NK-92 treated with Interleukin-12 subunit alpha and Interleukin-12 subunit beta, amount 100 ng/mL, for 24 hours (cell line): ENCODE results near the gene RHOBTB3.
"Not testable (repeated sequence)": the region's sequence is repeated elsewhere in the genome, so short reads cannot be mapped to it uniquely, and the experiment has no call there.

ENCODE experiments used
- DNase-seq: peaks from one replicate; lab custom pipeline; 2025; lab: John Stamatoyannopoulos, UW

RHOBTB3 gene

GRCh38 chr5:95713246-95713645 lies 17.9 kb upstream of the RHOBTB3 start:
- not testable (repeated sequence) for DNase-seq

GRCh38 chr5:95713960-95714710 lies 17.0 kb upstream of the RHOBTB3 start:
- no peak for DNase-seq

GRCh38 chr5:95715799-95716461 lies 15.2 kb upstream of the RHOBTB3 start:
- no peak for DNase-seq

- DNase-seq: no peak
Measured at GRCh38 chr5:95717439-95717838, 13.7 kb upstream of the RHOBTB3 start.

GRCh38 chr5:95718203-95718602 lies 12.9 kb upstream of the RHOBTB3 start:
- DNase-seq: no peak

- DNase-seq: no peak
Measured at GRCh38 chr5:95718738-95719137, 12.4 kb upstream of the RHOBTB3 start.

GRCh38 chr5:95720094-95720786 lies 10.9 kb upstream of the RHOBTB3 start:
- DNase-seq: no peak

- no peak for DNase-seq
Measured at GRCh38 chr5:95721582-95722295, 9.4 kb upstream of the RHOBTB3 start.

- no peak for DNase-seq
Measured at GRCh38 chr5:95723632-95724369, 7.3 kb upstream of the RHOBTB3 start.

GRCh38 chr5:95725071-95725820 lies 5.9 kb upstream of the RHOBTB3 start:
- no peak for DNase-seq

GRCh38 chr5:95725937-95726810 lies 5.0 kb upstream of the RHOBTB3 start:
- DNase-seq: no peak

- no peak for DNase-seq
Measured at GRCh38 chr5:95726811-95727763, 4.0 kb upstream of the RHOBTB3 start.

GRCh38 chr5:95727764-95728191 lies 3.4 kb upstream of the RHOBTB3 start:
- no peak for DNase-seq

- no peak for DNase-seq
Measured at GRCh38 chr5:95728494-95729114, 2.5 kb upstream of the RHOBTB3 start.

GRCh38 chr5:95729115-95730010 lies 1.8 kb upstream of the RHOBTB3 start:
- DNase-seq: no peak

- no peak for DNase-seq
Measured at GRCh38 chr5:95730011-95730700, 980 bp upstream of the RHOBTB3 start.
